ENCODE measurements around the gene ZNF185. TPM values are rescaled to one million over a fixed set of nuclear protein-coding genes. Genes with fewer than 3 reads are reported as not detected.

The ZNF185 gene
- total RNA-seq, 1 experiment from 2014 or later, result 11.3 TPM

DNA sequence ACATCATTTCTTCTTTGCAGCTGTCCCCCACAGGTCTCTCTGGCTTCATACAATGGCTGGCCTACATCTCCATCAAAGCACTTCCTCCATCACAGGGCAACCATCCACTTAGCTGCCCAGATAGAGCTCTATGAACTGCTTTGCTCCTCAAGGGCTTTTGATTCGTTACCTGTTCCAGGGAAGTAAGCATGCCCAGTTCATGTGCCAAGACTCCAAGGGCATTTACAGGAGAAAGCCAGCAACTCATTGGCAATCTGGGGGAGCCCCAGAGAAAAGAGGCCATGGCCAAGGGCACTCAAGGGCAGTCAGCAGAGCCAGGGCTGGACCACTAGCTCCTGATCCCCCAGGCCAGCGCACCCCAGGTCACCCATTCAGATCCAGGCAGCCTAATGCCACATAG, 24.5 kb upstream of the ZNF185 start:
- DNase-seq, result no peak
- H2AK5ac ChIP-seq (ENCODE audit: insufficient read length, low read length), result no peak overlapping the region
- Mint-ChIP-seq H3K4me1 (peaks cover 7 to 13% of the 10 kb centered on the region in 2 experiments), H3K27me3 (ENCODE audit: low read depth) (peaks cover 17% of the 10 kb centered on the region), H3K4me3 (no peak overlapping the region), H3K27ac (no peak overlapping the region), H3K9me3 (peaks cover 81 to 91% of the 10 kb centered on the region in 2 experiments), H3K36me3 (ENCODE audit: insufficient read depth in 1 of 3, low read depth in 3 of 3) (peaks cover 28 to 40% (median 36%) of the 10 kb centered on the region in 3 experiments)
- no peak overlapping the region for H3K56ac ChIP-seq (ENCODE audit: insufficient read length, low read depth, low read length)
- peaks cover 44% of the 10 kb centered on the region for H3K9me3 ChIP-seq (ENCODE audit: control insufficient read depth, low read depth, low read length)
- H2BK5ac ChIP-seq (ENCODE audit: insufficient read length, low read length), result no peak overlapping the region
- H4K20me1 ChIP-seq (ENCODE audit: control insufficient read depth, insufficient read depth, insufficient read length), result no peaks in the 10 kb centered on the region
- H3T11ph ChIP-seq (ENCODE audit: low read length), result no peak overlapping the region
- no peak overlapping the region for H2BK20ac ChIP-seq (ENCODE audit: low read depth, low read length, poor library complexity, severe bottlenecking)
- no peaks in the 10 kb centered on the region for H3K79me2 ChIP-seq (ENCODE audit: insufficient read depth, low read length)
- no peak overlapping the region for H2AFZ ChIP-seq (ENCODE audit: low read length)
- no peaks in the 10 kb centered on the region for H3K4me1 ChIP-seq (ENCODE audit: insufficient read depth, low read length)
- no peak overlapping the region for H3K18ac ChIP-seq (ENCODE audit: insufficient read length, low read depth, low read length)
- no peak overlapping the region for H3K4me2 ChIP-seq (ENCODE audit: insufficient read depth, insufficient read length, low read length)
- no peak overlapping the region for H3K14ac ChIP-seq (ENCODE audit: insufficient read depth, low read length)
- H3K9ac ChIP-seq (ENCODE audit: extremely low read depth, insufficient read length, low read length), result no peak overlapping the region
- no peak overlapping the region for H4K5ac ChIP-seq (ENCODE audit: insufficient read length, low read depth, low read length)
- TF ChIP-seq CTCF (conservative IDR thresholded peaks at IDR 0.05), result no peak
- no peak overlapping the region for H2BK12ac ChIP-seq (ENCODE audit: insufficient read length, low read depth, low read length)
- no peak overlapping the region for H3K27ac ChIP-seq (ENCODE audit: insufficient read length, low read depth, low read length)
- H3K23me2 ChIP-seq (ENCODE audit: insufficient read length, low read depth, low read length, poor library complexity, severe bottlenecking), result no peaks in the 10 kb centered on the region
- WGBS (ENCODE audit: extremely low coverage, insufficient read length, low lambda C conversion rate), result no CpG with 5 or more reads among the region's 2 CpGs
- H3K4ac ChIP-seq (ENCODE audit: low read depth, low read length), result no peak overlapping the region
- no peak overlapping the region for H4K8ac ChIP-seq (replicated peaks; ENCODE audit: insufficient read length, low read depth, low read length)
- H4K91ac ChIP-seq (ENCODE audit: insufficient read length, low read depth, low read length), result no peak overlapping the region
- no peaks in the 10 kb centered on the region for H3K27me3 ChIP-seq (ENCODE audit: insufficient read depth, low read length)
- no peak overlapping the region for H3K23ac ChIP-seq (ENCODE audit: insufficient read length, low read depth, low read length)
- H2BK120ac ChIP-seq (ENCODE audit: low read depth, low read length, poor library complexity, severe bottlenecking), result no peak overlapping the region
- no peaks in the 10 kb centered on the region for H3K79me1 ChIP-seq (ENCODE audit: insufficient read depth, low read depth, low read length, poor library complexity, severe bottlenecking)
- no peak overlapping the region for H2BK15ac ChIP-seq (ENCODE audit: low read depth, low read length)

All from H9 (cell line).